Natural killer cell (primary cell): ENCODE data around the gene PPP6C. TPM values are rescaled to one million over a fixed set of nuclear protein-coding genes. Genes with fewer than 3 reads are reported as not detected.
"Not testable (repeated sequence)": the region's sequence is repeated elsewhere in the genome, so short reads cannot be mapped to it uniquely, and the experiment has no call there.

Experiments
- ATAC-seq, 3 donors: fragments of 150-1000 bp in 2 of 3; fragments of 200-7000 bp in 1 of 3; cut with Tn5 transposase; 1 replicate in 1 of 3; 2 replicates in 2 of 3; pipeline ENCODE4 v1.10.0; 2021; ENCODE audit warnings: mild to moderate bottlenecking in 2 of 3, moderate library complexity in 2 of 3
- DNase-seq, 2 donors: peaks; one replicate each; pipeline versions ENCODE4 v3.0.0 to v3.0.0-alpha.2; 2013 to 2021; ENCODE audit warnings: mixed read lengths in 1 of 2
- H3K27ac ChIP-seq: one replicate; pipeline ENCODE4 v1.5.1; 2013; ENCODE audit warnings: mild to moderate bottlenecking, low read length
- H3K27me3 ChIP-seq: one replicate; pipeline ENCODE4 v1.6.1; 2013; ENCODE audit warnings: low read length; ENCODE audit not compliant: control insufficient read depth, insufficient read depth
- H3K36me3 ChIP-seq: one replicate; pipeline ENCODE4 v1.6.1; 2013; ENCODE audit warnings: low read length; ENCODE audit not compliant: control insufficient read depth, insufficient read depth
- H3K4me1 ChIP-seq: one replicate; pipeline ENCODE4 v1.6.1; 2013; ENCODE audit warnings: low read length; ENCODE audit not compliant: control insufficient read depth, insufficient read depth
- H3K4me3 ChIP-seq: one replicate; pipeline ENCODE4 v1.5.1; 2013; ENCODE audit warnings: low read length
- H3K9me3 ChIP-seq: one replicate; pipeline ENCODE4 v1.6.1; 2013; ENCODE audit warnings: low read length; ENCODE audit not compliant: control insufficient read depth, insufficient read depth
- H3K27ac Mint-ChIP-seq, 2 donors: one replicate each; pipeline ENCODE4 v1.8.0; 2022; ENCODE audit warnings: mild to moderate bottlenecking in 2 of 2, mixed read lengths in 2 of 2, moderate library complexity in 1 of 2
- H3K27me3 Mint-ChIP-seq, 2 donors: one replicate each; pipeline ENCODE4 v1.8.0; 2022; ENCODE audit warnings: low read depth in 2 of 2, mixed read lengths in 2 of 2
- H3K36me3 Mint-ChIP-seq: one replicate; pipeline ENCODE4 v1.8.0; 2022; ENCODE audit warnings: mixed read lengths
- H3K4me1 Mint-ChIP-seq, 2 donors: one replicate each; pipeline ENCODE4 v1.8.0; 2022; ENCODE audit warnings: mixed read lengths in 2 of 2
- H3K4me3 Mint-ChIP-seq: one replicate; pipeline ENCODE4 v1.8.0; 2022; ENCODE audit warnings: mild to moderate bottlenecking, moderate library complexity, mixed read lengths
- H3K9me3 Mint-ChIP-seq, 2 donors: one replicate each; pipeline ENCODE4 v1.8.0; 2022; ENCODE audit warnings: mixed read lengths in 2 of 2
- WGBS: methylation state at CpG from one replicate; pipeline ENCODE4 v1.1.7; 2013; ENCODE audit warnings: missing lambda C conversion rate; ENCODE audit not compliant: insufficient coverage; 5-methylcytosine and 5-hydroxymethylcytosine counted together
- intact Hi-C: fragments of 100-400 bp; cut with micrococcal nuclease; formaldehyde crosslinking; loops from one replicate; pipeline ENCODE4 v1.14.2; 2022
- total RNA-seq, 4 donors: library from RNA; stranded (reverse); fragments of 120-200 nt in 1 of 4; gene quantifications; one replicate each; pipeline versions ENCODE4 v1.2.3 to v1.2.4, GENCODE V29; 2013 to 2022
- TF ChIP-seq, protein P1 (sequence below): fragments of 200-600 bp; IDR thresholded peaks from one replicate; pipeline ENCODE4 v1.8.0; 2022; ENCODE audit warnings: antibody characterized with exemption

The PPP6C gene
- total RNA-seq, 3 donors from 2014 or later (not counting 1 experiment from before 2014, with no cell fraction given): 31.1 to 37.4 (median 34.8) TPM

DNA sequence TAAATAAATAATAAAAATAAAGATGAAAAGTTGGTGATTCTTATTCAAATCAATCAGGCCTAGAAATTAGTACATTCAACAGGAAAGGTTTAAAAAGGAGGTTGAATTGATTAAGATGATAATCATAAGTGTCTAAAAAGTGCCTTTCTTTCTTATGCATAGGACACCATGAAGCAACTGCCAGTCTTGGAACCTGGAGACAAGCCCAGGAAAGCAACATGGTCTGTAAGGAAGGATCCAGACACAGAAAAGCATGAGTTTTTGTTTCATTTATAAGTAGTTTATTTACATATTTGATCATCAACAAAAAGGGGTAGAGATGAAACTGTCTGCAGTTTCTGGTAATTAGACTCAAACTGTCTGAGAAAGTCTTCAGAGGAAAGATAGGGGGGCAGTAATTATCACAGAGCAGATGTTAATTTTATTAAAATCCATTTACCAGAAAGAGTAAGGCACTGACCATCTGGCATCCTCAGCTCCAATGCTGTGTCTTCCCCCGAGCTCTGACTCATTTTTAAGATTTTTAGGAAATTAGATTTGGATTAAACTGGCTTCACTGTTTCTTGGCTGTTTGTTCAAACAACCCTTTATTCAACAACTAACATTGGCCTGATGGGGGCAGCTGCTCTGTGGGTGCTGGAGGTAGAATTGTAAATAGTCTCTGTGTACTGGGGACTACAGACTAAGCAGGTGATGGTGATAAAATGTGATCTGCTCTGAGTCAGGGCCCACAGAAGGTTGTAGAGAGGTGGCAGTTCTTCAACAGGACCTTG lies 13.4 kb upstream of the PPP6C start:
- no peaks in the 10 kb centered on the region for H3K27me3 Mint-ChIP-seq
- peaks cover 15% of the 10 kb centered on the region for H3K4me1 ChIP-seq
- DNase-seq: no peak
- H3K27ac Mint-ChIP-seq: no peak overlapping the region
- no peaks in the 10 kb centered on the region for H3K9me3 ChIP-seq
- TF ChIP-seq, protein P1, sequence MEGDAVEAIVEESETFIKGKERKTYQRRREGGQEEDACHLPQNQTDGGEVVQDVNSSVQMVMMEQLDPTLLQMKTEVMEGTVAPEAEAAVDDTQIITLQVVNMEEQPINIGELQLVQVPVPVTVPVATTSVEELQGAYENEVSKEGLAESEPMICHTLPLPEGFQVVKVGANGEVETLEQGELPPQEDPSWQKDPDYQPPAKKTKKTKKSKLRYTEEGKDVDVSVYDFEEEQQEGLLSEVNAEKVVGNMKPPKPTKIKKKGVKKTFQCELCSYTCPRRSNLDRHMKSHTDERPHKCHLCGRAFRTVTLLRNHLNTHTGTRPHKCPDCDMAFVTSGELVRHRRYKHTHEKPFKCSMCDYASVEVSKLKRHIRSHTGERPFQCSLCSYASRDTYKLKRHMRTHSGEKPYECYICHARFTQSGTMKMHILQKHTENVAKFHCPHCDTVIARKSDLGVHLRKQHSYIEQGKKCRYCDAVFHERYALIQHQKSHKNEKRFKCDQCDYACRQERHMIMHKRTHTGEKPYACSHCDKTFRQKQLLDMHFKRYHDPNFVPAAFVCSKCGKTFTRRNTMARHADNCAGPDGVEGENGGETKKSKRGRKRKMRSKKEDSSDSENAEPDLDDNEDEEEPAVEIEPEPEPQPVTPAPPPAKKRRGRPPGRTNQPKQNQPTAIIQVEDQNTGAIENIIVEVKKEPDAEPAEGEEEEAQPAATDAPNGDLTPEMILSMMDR: no peak
- H3K9me3 Mint-ChIP-seq: no peaks in the 10 kb centered on the region
- intact Hi-C loops: no loop called here
- H3K4me3 Mint-ChIP-seq: no peak overlapping the region
- H3K36me3 ChIP-seq: peaks cover 12% of the 10 kb centered on the region
- no peaks in the 10 kb centered on the region for H3K27me3 ChIP-seq
- no peak overlapping the region for H3K4me3 ChIP-seq
- ATAC-seq: no peak
- peaks cover 8 to 12% of the 10 kb centered on the region in 2 donors for H3K4me1 Mint-ChIP-seq
- no peak overlapping the region for H3K27ac ChIP-seq
- WGBS: no CpG with 5 or more reads among the region's 1 CpG
- peaks cover 8% of the 10 kb centered on the region for H3K36me3 Mint-ChIP-seq

- Histone ChIP-seq H3K4me1 (peaks cover 16% of the 10 kb centered on the region), H3K27ac (peak within 1 kb of the TSS; percentile 83), H3K9me3 (no peaks in the 10 kb centered on the region), H3K4me3 (peak within 1 kb of the TSS; percentile 92), H3K27me3 (no peaks in the 10 kb centered on the region), H3K36me3 (peaks cover 5% of the 10 kb centered on the region)
- ATAC-seq (peak; percentile 98 to 99 (median 98)), DNase-seq (peak; percentile 93 to 94)
- H3K9me3 Mint-ChIP-seq: no peaks in the 10 kb centered on the region
- peak within 1 kb of the TSS; percentile 88 for H3K4me3 Mint-ChIP-seq
- TF ChIP-seq, protein P1: no peak
- H3K27ac Mint-ChIP-seq: peak within 1 kb of the TSS; percentile 78 to 84
- H3K4me1 Mint-ChIP-seq: peaks cover 8 to 12% of the 10 kb centered on the region in 2 donors
- peaks cover 8% of the 10 kb centered on the region for H3K36me3 Mint-ChIP-seq
- H3K27me3 Mint-ChIP-seq: peaks cover 0 to 2% of the 10 kb centered on the region in 2 donors
- intact Hi-C loops: loop anchor here (1.0 kb wide), 2 partner anchors 11 to 41 kb away; partner anchors contain the start of genes HSPA5 and PPP6C
- WGBS: under 1% methylated on average over 50 of the region's 51 CpGs
These were observed 10.8 kb upstream of the PPP6C start, which contains the start of gene RABEPK for GRCh38 chr9:125200216-125201047. Gene RABEPK (plus strand): TSS chr9:125200542. CDS start chr9:125203014, 2,472 bp downstream.

GRCh38 chr9:125195591-125195990 lies 6.0 kb upstream of the PPP6C start:
- ATAC-seq, H3K27ac ChIP-seq, H3K4me3 ChIP-seq, H3K9me3 ChIP-seq, H3K27ac Mint-ChIP-seq, intact Hi-C loops, H3K27me3 Mint-ChIP-seq, H3K4me3 Mint-ChIP-seq, H3K9me3 Mint-ChIP-seq, H3K27me3 ChIP-seq, H3K36me3 ChIP-seq, H3K4me1 Mint-ChIP-seq, H3K36me3 Mint-ChIP-seq: not testable (repeated sequence)
- H3K4me1 ChIP-seq: peaks cover 18% of the 10 kb centered on the region
- WGBS: no CpG with 5 or more reads among the region's 1 CpG
- DNase-seq: peak in 1 of 2 donors; percentile 35

- H3K27me3 ChIP-seq, H3K4me3 Mint-ChIP-seq, intact Hi-C loops, H3K36me3 ChIP-seq, H3K27ac ChIP-seq, H3K27me3 Mint-ChIP-seq, H3K9me3 Mint-ChIP-seq, ATAC-seq, H3K9me3 ChIP-seq, H3K4me3 ChIP-seq, H3K4me1 Mint-ChIP-seq, H3K27ac Mint-ChIP-seq, H3K36me3 Mint-ChIP-seq: not testable (repeated sequence)
- peaks cover 23% of the 10 kb centered on the region for H3K4me1 ChIP-seq
- DNase-seq: peak in 1 of 2 donors; percentile 30
- WGBS: 93% methylated on average over 5 of the region's 5 CpGs
These were observed 4.9 kb upstream of the PPP6C start for GRCh38 chr9:125194466-125194865.
